Measurements from ENCODE around the gene BLOC1S6. TPM values are rescaled to one million over a fixed set of nuclear protein-coding genes. Genes with fewer than 3 reads are reported as not detected.

The BLOC1S6 gene
- total RNA-seq, 4 donors from 2014 or later = 35.0 to 576 (median 85.4) TPM

- DNase-seq = no peak
- no peaks in the 10 kb centered on the region for H3K9me3 ChIP-seq
Observed at GRCh38 chr15:45616901-45617323, 29.7 kb downstream of the BLOC1S6 start.

GRCh38 chr15:45618813-45619212 is 31.6 kb downstream of the BLOC1S6 start:
- Histone ChIP-seq H3K27me3 (no peaks in the 10 kb centered on the region), H3K36me3 (no peaks in the 10 kb centered on the region), H3K27ac (no peak overlapping the region), H3K9me3 (no peaks in the 10 kb centered on the region), H3K4me1 (no peaks in the 10 kb centered on the region), H3K4me3 (no peak overlapping the region)
- TF ChIP-seq POLR2A (IDR thresholded peaks at IDR 0.05) = no peak
- no peak for TF ChIP-seq CTCF (IDR thresholded peaks at IDR 0.05)
- DNase-seq = no peak
- intact Hi-C loops (cut with DNase I; ENCODE audit: low total_unique reads) = loop anchor here (10.0 kb wide), 1 partner anchor 164 kb away; no protein-coding TSS in a partner anchor

More at GRCh38 chr15:45616901-45617323, 29.7 kb downstream of the BLOC1S6 start:
- Histone ChIP-seq H3K27me3 (no peaks in the 10 kb centered on the region), H3K36me3 (no peaks in the 10 kb centered on the region), H3K4me1 (no peaks in the 10 kb centered on the region), H3K27ac (no peak overlapping the region), H3K4me3 (no peak overlapping the region)
- intact Hi-C loops (cut with DNase I; ENCODE audit: low total_unique reads) = loop anchor here (10.0 kb wide), 1 partner anchor 162 kb away; no protein-coding TSS in a partner anchor
- no peak for TF ChIP-seq CTCF (IDR thresholded peaks at IDR 0.05)
- no peak for TF ChIP-seq POLR2A (IDR thresholded peaks at IDR 0.05)

- no peak for DNase-seq
- intact Hi-C loops (cut with DNase I; ENCODE audit: low total_unique reads) = no loop called here
- H3K36me3 ChIP-seq = no peaks in the 10 kb centered on the region
- H3K9me3 ChIP-seq = no peaks in the 10 kb centered on the region
- no peak overlapping the region for H3K4me3 ChIP-seq
- H3K27ac ChIP-seq = no peak overlapping the region
- H3K4me1 ChIP-seq = no peaks in the 10 kb centered on the region
- TF ChIP-seq CTCF (IDR thresholded peaks at IDR 0.05) (no peak), POLR2A (IDR thresholded peaks at IDR 0.05) (no peak)
- no peaks in the 10 kb centered on the region for H3K27me3 ChIP-seq
Observed at GRCh38 chr15:45628136-45628535, 41.0 kb downstream of the BLOC1S6 start.

- peak; percentile 36 to 48 for DNase-seq
- Histone ChIP-seq H3K4me1 (no peaks in the 10 kb centered on the region), H3K4me3 (no peak overlapping the region), H3K9me3 (no peaks in the 10 kb centered on the region), H3K36me3 (no peaks in the 10 kb centered on the region), H3K27me3 (no peaks in the 10 kb centered on the region), H3K27ac (peak overlapping the region; percentile 66 to 67)
- intact Hi-C loops (cut with DNase I; ENCODE audit: low total_unique reads) = no loop called here
- TF ChIP-seq CTCF (IDR thresholded peaks at IDR 0.05) (no peak), POLR2A (IDR thresholded peaks at IDR 0.05) (no peak)
Observed at GRCh38 chr15:45630917-45631691, 43.9 kb downstream of the BLOC1S6 start.

GRCh38 chr15:45631776-45632175 is 44.6 kb downstream of the BLOC1S6 start:
- no peaks in the 10 kb centered on the region for H3K4me1 ChIP-seq
- TF ChIP-seq POLR2A (IDR thresholded peaks at IDR 0.05) (no peak), CTCF (IDR thresholded peaks at IDR 0.05) (no peak)
- H3K27me3 ChIP-seq = no peaks in the 10 kb centered on the region
- no peaks in the 10 kb centered on the region for H3K9me3 ChIP-seq
- intact Hi-C loops (cut with DNase I; ENCODE audit: low total_unique reads) = no loop called here
- H3K36me3 ChIP-seq = no peaks in the 10 kb centered on the region
- no peak for DNase-seq
- no peak overlapping the region for H3K4me3 ChIP-seq
- peak overlapping the region; percentile 66 to 67 for H3K27ac ChIP-seq

Data from uterus (tissue), 4 donors.